GM19467 (cell line): Measurements from ENCODE around the gene KRTAP10-8.
"Not testable (repeated sequence)": the region's sequence is repeated elsewhere in the genome, so short reads cannot be mapped to it uniquely, and the experiment has no call there.

Experiments used
- ATAC-seq: cut with Tn5 transposase; IDR thresholded peaks from one replicate; pipeline ENCODE4 v1.9.1; 2021; ENCODE audit warnings: mild to moderate bottlenecking, moderate library complexity; ENCODE audit not compliant: unreplicated experiment

Gene KRTAP10-8

GRCh38 chr21:44643741-44644310 is 31.9 kb downstream of the KRTAP10-8 start:
- no peak for ATAC-seq

DNA sequence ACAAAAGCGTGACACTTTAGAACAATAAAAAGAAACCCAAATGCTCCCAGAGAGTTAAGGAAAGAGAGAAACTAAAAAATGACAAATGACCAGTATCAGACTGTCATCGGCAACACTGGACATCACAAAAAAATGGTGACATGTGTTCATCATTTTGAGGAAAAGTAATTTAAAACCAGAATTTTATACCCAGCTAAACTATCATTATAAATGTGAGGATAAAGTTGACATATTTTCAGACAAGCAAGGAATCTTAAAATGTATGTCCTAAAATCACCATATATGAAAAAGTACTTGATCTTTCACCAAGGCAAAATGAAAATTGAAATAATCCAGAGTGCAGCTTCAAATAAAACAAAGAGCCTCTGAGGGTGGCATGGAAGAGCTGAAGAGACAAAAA is 33.0 kb downstream of the KRTAP10-8 start:
- ATAC-seq, result no peak

GRCh38 chr21:44646366-44647221 is 34.7 kb downstream of the KRTAP10-8 start, which contains the start of gene KRTAP10-11:
Gene KRTAP10-11 (plus strand): TSS chr21:44646414. CDS start chr21:44646459, 45 bp downstream.
- ATAC-seq, result not testable (repeated sequence)

- ATAC-seq, result no peak
Observed at GRCh38 chr21:44647222-44647552, 35.3 kb downstream of the KRTAP10-8 start.

DNA sequence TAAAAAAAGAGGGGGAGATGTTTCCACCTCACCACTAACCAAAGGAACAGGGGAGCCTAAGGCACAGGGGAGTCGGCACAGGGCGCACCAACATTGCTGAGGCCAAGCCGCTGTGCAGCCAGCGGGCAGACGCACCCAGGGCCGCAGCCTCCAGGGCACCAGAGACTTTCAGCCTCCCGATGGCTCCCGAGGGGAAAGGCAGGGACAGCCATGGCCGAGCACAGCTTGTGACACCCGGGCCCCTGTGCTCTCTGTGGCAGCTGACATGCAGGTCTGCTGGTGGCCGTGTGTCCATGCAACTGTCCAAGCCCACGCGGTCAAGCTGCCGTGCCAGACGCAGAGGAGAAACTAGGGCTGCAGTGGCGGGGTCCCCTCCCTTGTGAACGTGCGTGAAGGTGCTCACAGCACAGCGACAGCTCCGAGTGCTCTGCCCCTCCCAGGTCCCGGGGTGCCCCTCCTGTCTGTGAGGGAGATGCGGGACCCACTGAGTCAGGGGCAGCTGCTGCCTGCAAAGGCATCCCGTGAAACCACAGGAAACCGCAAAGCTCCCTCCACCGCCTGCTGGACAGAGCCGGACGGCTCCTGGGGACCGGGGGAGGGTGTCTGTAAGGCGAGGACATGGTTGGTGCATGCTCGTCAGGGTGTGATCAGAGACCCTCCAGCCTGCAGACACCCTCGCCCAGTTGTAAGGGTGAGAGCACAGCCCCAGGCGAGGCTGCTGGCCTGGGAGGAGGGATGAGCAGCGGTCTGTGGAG is 36.9 kb downstream of the KRTAP10-8 start:
- ATAC-seq, result no peak

GRCh38 chr21:44649521-44650100 is 37.7 kb downstream of the KRTAP10-8 start:
- no peak for ATAC-seq

DNA sequence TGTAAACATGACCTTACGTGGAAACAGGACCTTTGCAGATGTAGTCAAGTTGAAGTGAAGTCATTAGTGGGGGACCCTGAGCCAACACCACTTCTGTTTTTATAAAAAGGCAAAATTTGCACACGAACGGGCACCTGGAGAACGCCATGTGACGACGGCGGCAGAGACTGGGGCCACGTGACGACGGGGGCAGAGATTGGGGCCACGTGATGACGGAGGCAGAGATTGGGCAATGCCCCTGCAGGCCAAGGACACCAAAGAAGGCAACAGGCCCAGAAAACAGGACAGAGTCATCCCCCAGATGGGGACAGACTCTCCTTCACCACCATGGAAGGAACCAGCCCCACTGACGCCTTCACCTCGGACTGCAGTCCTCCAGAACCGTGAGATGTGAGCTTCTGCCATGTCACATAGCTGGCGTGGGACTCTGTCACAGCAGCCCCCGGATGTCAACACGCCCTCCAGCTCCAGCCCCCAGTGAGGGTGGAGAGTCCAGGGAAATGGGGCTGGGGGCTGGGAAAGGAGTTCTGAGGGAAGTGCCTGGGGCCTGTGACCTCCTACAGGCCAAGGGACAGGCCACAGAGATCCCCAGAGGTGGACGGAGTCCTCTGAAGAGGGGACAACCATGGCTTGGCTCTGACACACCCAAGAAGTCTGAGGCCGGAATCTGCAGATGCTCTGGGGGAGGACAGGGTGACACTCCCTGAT is 38.5 kb downstream of the KRTAP10-8 start:
- ATAC-seq, result no peak

- ATAC-seq, result no peak
Observed at GRCh38 chr21:44650973-44651675, 39.2 kb downstream of the KRTAP10-8 start.

- ATAC-seq, result no peak
Observed at GRCh38 chr21:44653123-44653522, 41.2 kb downstream of the KRTAP10-8 start.

GRCh38 chr21:44653656-44654575 is 42.0 kb downstream of the KRTAP10-8 start:
- ATAC-seq, result no peak

- no peak for ATAC-seq
Observed at GRCh38 chr21:44654576-44655175, 42.8 kb downstream of the KRTAP10-8 start, which contains the start of gene KRTAP12-4. Gene KRTAP12-4 (minus strand): TSS chr21:44654659. CDS start chr21:44654614, 45 bp downstream.

GRCh38 chr21:44656868-44657267 is 45.0 kb downstream of the KRTAP10-8 start:
- ATAC-seq, result no peak

- no peak for ATAC-seq
Observed at GRCh38 chr21:44657635-44658540, 46.0 kb downstream of the KRTAP10-8 start, which contains the start of gene KRTAP12-3. Gene KRTAP12-3 (plus strand): TSS chr21:44657932. CDS start chr21:44657980, 48 bp downstream.

GRCh38 chr21:44658541-44658910 is 46.6 kb downstream of the KRTAP10-8 start:
- ATAC-seq, result no peak

DNA sequence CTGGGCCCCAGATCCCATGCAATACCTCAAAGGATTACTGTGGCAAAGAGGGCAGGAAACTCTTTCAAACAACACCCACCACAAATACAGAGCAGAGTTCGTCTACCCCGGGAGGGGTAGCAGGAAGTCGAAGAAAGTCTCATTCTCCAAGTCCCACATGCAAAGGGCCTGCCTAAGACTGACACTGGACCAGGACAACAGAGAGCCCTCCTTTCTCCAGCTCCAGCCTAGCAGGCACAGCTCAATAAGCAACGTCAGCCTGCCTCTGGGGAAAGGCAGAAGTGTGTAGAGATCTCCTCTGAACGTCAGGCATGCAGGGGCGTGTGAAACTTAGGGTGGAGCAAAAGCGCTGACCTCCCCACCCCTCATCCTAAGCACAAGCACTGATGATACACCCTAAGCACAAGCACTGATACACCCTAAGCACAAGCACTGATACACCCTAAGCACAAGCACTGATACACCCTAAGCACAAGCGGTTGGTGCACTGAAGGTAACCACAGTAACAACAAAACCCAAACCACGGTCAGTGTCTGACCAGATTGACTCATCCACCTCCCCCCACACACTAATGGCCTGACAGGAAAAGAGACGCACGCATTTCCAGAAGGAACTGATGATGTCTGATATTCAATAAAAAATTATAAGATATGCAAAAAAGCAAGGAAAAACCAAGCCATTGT is 47.2 kb downstream of the KRTAP10-8 start:
- no peak for ATAC-seq

DNA sequence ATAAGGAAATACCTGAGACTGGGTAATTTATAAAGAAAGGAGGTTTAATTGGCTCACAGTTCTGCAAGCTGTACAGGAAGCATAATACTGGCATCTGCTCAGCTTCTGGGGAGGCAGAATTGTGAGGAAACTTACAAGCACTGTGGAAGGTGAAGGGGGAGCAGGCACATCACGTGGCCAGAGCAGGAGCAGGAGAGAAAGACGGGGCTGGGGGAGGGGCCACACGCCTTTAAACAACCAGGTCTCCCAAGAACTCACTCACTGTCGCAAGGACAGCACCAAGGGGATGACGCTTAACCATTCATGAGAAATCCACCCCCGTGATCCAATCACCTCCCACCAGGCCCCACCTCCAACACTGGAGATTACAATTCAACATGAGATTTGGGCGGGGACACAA is 49.7 kb downstream of the KRTAP10-8 start:
- ATAC-seq, result not testable (repeated sequence)
